Hepatocyte (in vitro differentiated cells): ENCODE measurements around the gene ZNF439. TPM values are rescaled to one million over a fixed set of nuclear protein-coding genes. Genes with fewer than 3 reads are reported as not detected.
"Not testable (repeated sequence)": the region's sequence is repeated elsewhere in the genome, so short reads cannot be mapped to it uniquely, and the experiment has no call there.

Experiments used
- DNase-seq: peaks from one replicate; pipeline ENCODE4 v3.0.0-alpha.2; 2016; ENCODE audit warnings: low spot score
- H2AFZ ChIP-seq: fragments of 200-600 bp; sonication (generic); 2 replicates; pipeline ENCODE4 v1.6.0; 2016; ENCODE audit warnings: antibody characterized with exemption, mild to moderate bottlenecking
- H3K27ac ChIP-seq: fragments of 200-600 bp; sonication (generic); 2 replicates; pipeline ENCODE4 v1.5.1; 2016; ENCODE audit warnings: mild to moderate bottlenecking
- H3K27me3 ChIP-seq: fragments of 200-600 bp; sonication (generic); 2 replicates; pipeline ENCODE4 v1.6.1; 2016
- H3K36me3 ChIP-seq: fragments of 200-600 bp; sonication (generic); replicated peaks from 2 replicates; pipeline ENCODE4 v1.5.1; 2016; ENCODE audit warnings: low read depth; ENCODE audit not compliant: insufficient read depth
- H3K4me1 ChIP-seq: fragments of 200-600 bp; sonication (generic); 2 replicates; pipeline ENCODE4 v1.5.1; 2016; ENCODE audit warnings: mild to moderate bottlenecking, moderate library complexity; ENCODE audit not compliant: insufficient read depth
- H3K4me2 ChIP-seq: fragments of 200-600 bp; sonication (generic); 2 replicates; pipeline ENCODE4 v1.6.0; 2016
- H3K4me3 ChIP-seq: fragments of 200-600 bp; sonication (generic); 2 replicates; pipeline ENCODE4 v1.5.1; 2016; ENCODE audit warnings: mild to moderate bottlenecking
- H3K79me2 ChIP-seq: fragments of 200-600 bp; sonication (generic); 2 replicates; pipeline ENCODE4 v1.6.0; 2017; ENCODE audit warnings: mild to moderate bottlenecking
- H3K9me2 ChIP-seq: fragments of 200-600 bp; sonication (generic); replicated peaks from 2 replicates; pipeline ENCODE4 v1.6.0; 2017; ENCODE audit warnings: mild to moderate bottlenecking; ENCODE audit not compliant: insufficient read depth
- H3K9me3 ChIP-seq: fragments of 200-600 bp; sonication (generic); 2 replicates; pipeline ENCODE4 v1.5.1; 2016; ENCODE audit warnings: low read depth, mild to moderate bottlenecking
- H4K20me1 ChIP-seq: fragments of 200-600 bp; sonication (generic); 2 replicates; pipeline ENCODE4 v1.6.0; 2016; ENCODE audit warnings: mild to moderate bottlenecking; ENCODE audit not compliant: insufficient read depth, poor library complexity, severe bottlenecking
- CTCF ChIP-seq: fragments of 200-600 bp; sonication (generic); IDR thresholded peaks from 2 replicates; pipeline ENCODE4 v1.5.1; 2016; ENCODE audit warnings: antibody characterized with exemption, mild to moderate bottlenecking; ENCODE audit not compliant: poor library complexity
- EZH2 ChIP-seq: fragments of 200-600 bp; sonication (generic); IDR thresholded peaks from 2 replicates; pipeline ENCODE4 v1.6.1; 2016; ENCODE audit warnings: antibody characterized with exemption, mild to moderate bottlenecking, borderline replicate concordance
- EZH2phosphoT487 ChIP-seq: fragments of 200-600 bp; sonication (generic); IDR thresholded peaks from one replicate; pipeline ENCODE4 v1.6.1; 2018; ENCODE audit warnings: antibody characterized with exemption, mild to moderate bottlenecking, low read depth, moderate library complexity; ENCODE audit not compliant: unreplicated experiment, severe bottlenecking
- WGBS: methylation state at CpG from one replicate; pipeline ENCODE4 v1.1.6; 2016; ENCODE audit warnings: low lambda C conversion rate; ENCODE audit errors: missing lambda C conversion rate; 5-methylcytosine and 5-hydroxymethylcytosine counted together
- polyA plus RNA-seq: library from polyadenylated mRNA; unstranded; fragments of >200 nt; fragmentation: Nextera tagmentation; extraction: Ambion mirVana; gene quantifications from 2 replicates; pipeline ENCODE4 v1.2.1, GENCODE V29; 2016
- total RNA-seq: library from RNA; depleted of rRNA; stranded (reverse); fragments of >200 nt; gene quantifications from 2 replicates; pipeline ENCODE4 v1.2.3, GENCODE V29; 2014

Gene ZNF439
- total and polyA plus RNA-seq, 2 experiments from 2014 or later = 2.3 to 3.8 TPM

GRCh38 chr19:11860721-11861120, 12.2 kb downstream of the ZNF439 start:
- no peak overlapping the region for H2AFZ ChIP-seq
- H3K9me3 ChIP-seq = no peaks in the 10 kb centered on the region
- no peak overlapping the region for H3K27ac ChIP-seq
- no peak overlapping the region for H3K4me3 ChIP-seq
- no peaks in the 10 kb centered on the region for H3K9me2 ChIP-seq
- DNase-seq = no peak
- no peak overlapping the region for H3K4me2 ChIP-seq
- H3K4me1 ChIP-seq = no peaks in the 10 kb centered on the region
- no peaks in the 10 kb centered on the region for H4K20me1 ChIP-seq
- no peaks in the 10 kb centered on the region for H3K27me3 ChIP-seq
- H3K79me2 ChIP-seq = no peaks in the 10 kb centered on the region
- H3K36me3 ChIP-seq = no peaks in the 10 kb centered on the region
- TF ChIP-seq CTCF (no peak), EZH2 (no peak), EZH2phosphoT487 (no peak)
- WGBS = 96% methylated on average over 7 of the region's 7 CpGs

- no peaks in the 10 kb centered on the region for H3K9me3 ChIP-seq
- WGBS = 75% methylated on average over 2 of the region's 2 CpGs
Observed at GRCh38 chr19:11861301-11861700, 12.8 kb downstream of the ZNF439 start.

GRCh38 chr19:11867766-11868165, 19.2 kb downstream of the ZNF439 start:
- H3K9me3 ChIP-seq = peaks cover 30% of the 10 kb centered on the region
- H3K9me2 ChIP-seq, H3K36me3 ChIP-seq, H3K79me2 ChIP-seq, H3K27me3 ChIP-seq, H3K4me1 ChIP-seq, H3K4me3 ChIP-seq, H4K20me1 ChIP-seq, H3K4me2 ChIP-seq, H2AFZ ChIP-seq, H3K27ac ChIP-seq, DNase-seq: not testable (repeated sequence)
- 88% methylated on average over 4 of the region's 4 CpGs for WGBS

More at GRCh38 chr19:11861301-11861700, 12.8 kb downstream of the ZNF439 start:
- Histone ChIP-seq H3K27me3 (no peaks in the 10 kb centered on the region), H3K9me2 (no peaks in the 10 kb centered on the region), H3K4me1 (no peaks in the 10 kb centered on the region), H3K4me2 (no peak overlapping the region), H3K4me3 (no peak overlapping the region), H4K20me1 (no peaks in the 10 kb centered on the region), H3K79me2 (no peaks in the 10 kb centered on the region), H3K36me3 (no peaks in the 10 kb centered on the region), H3K27ac (no peak overlapping the region), H2AFZ (no peak overlapping the region)
- no peak for DNase-seq
- TF ChIP-seq EZH2 (no peak), CTCF (no peak), EZH2phosphoT487 (no peak)

GRCh38 chr19:11868188-11868587, 19.7 kb downstream of the ZNF439 start:
- Histone ChIP-seq H3K9me3 (peaks cover 30% of the 10 kb centered on the region), H3K79me2 (no peaks in the 10 kb centered on the region)
- WGBS = 91% methylated on average over 8 of the region's 8 CpGs

More at GRCh38 chr19:11868188-11868587, 19.7 kb downstream of the ZNF439 start:
- no peak for TF ChIP-seq CTCF
- no peak for TF ChIP-seq EZH2
- TF ChIP-seq EZH2phosphoT487 = no peak
- H4K20me1 ChIP-seq = no peaks in the 10 kb centered on the region
- no peaks in the 10 kb centered on the region for H3K27me3 ChIP-seq
- H3K9me2 ChIP-seq = no peaks in the 10 kb centered on the region
- DNase-seq = no peak
- H3K4me3 ChIP-seq = no peak overlapping the region
- H3K4me1 ChIP-seq = no peaks in the 10 kb centered on the region
- peaks cover 6% of the 10 kb centered on the region for H3K36me3 ChIP-seq
- no peak overlapping the region for H3K27ac ChIP-seq
- no peak overlapping the region for H2AFZ ChIP-seq
- no peak overlapping the region for H3K4me2 ChIP-seq
